Measurements from ENCODE around the gene TMEM132D.

The TMEM132D gene

DNA sequence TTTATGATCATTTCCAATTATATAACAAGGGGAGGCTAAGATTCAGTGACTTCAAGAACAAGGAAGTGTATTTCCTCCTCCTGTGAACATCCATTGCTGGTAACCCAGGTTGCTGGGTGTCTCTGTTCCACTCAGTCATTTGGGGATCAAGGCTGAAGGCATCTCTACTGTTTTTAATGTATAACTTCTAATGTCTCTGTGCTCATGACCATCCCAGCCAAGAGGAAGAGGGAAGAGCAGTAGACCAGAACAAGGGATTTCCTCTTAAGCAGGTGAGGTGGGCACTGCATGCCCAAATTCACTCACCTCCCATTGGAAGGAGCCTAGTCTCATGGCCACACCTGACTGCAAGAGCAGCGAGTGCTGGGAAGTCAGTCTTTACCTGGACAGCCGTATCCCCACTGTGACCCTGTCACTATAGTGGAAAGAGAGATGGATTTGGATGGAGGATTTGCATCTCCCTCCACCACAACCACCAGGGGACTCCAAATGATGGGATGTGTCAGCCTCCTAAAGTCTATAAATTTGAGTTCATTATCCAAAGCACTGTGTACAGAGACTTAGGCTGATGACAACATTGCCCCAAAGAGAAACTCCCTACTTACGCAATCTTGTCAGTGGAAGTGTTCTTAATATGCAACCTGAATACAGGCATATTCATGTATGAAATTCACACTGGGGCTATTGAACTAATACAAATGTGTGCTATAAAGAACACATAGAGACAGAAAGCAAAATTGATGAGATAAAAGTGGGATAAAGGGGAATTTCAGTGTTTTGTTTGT lies 368.7 kb downstream of the TMEM132D start:
- DNase-seq (ENCODE audit: low read depth), result no peak

DNA sequence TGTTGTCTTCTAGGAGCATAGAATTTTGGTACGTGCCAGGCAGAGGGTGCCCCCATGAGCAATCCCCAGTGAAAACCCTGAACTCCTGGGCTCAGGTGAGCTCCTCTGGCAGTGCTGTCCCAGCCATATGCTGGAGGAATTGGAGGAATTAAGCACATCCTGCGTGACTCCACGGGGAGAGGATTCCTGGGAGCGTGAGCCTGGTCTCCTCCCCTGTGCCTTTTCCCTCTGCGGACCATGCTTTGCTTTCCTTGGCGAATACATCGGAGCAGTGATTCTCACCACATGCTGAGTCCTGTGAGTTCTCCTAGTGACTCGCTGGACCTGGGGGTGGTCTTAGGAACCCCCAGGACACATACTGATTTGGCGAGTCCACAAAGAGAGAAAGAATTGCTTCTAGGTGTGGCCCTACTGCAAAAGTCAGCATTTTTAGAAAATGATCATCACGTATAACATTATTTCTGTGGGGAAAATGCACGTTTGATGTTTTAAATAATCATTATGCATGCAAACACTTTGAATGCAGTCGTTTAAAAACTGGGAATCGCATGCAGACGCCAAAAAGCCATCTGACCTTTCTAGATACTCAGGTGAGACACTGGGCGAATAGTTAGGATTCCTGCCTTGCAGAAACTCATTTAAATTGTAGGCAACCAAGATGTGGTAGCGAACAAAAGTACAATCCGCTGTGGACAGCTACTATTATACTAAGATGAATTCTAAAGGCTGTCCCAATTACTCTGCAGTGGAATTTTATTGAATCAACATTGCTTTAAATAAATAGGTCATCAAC lies 370.9 kb downstream of the TMEM132D start:
- DNase-seq (ENCODE audit: low read depth), result no peak

DNA sequence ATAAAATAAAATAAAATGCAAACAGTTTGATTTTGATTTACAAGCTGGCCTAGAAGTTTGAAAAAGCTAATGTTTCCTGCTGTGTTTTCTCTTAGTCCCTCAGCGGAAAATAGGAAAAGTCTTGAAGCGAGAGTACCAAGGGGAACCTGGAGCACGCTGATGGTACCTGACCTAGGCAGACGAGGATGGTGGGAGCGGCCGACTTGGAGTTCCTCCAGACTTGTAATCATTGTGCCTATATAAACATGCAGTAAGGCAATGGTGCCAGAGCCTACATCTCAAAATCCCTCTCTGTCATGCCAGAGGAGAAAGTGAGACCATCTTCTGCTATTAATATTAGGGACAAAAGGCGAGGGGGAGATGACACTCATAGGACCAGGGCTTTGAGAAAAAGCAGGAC lies 371.7 kb downstream of the TMEM132D start:
- no peak for DNase-seq (ENCODE audit: low read depth)

DNA sequence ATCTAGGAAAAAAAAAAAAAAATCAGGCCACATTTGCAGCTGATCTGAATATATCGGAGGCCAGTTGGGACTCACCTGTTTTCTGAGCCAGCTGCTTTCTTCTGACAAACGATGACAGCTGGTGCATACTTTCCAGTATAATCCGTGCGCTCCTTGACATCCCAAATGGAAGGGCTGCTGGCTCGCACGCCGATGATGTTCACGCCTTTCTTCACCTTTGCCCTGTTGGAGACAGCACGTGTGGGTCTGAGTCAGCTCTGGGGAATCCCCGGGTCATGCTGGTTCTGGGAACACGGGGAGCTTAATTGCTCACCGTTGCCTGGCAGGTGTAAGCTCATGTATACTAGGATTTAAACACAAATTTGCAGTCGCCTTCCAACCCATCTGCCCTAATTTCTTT lies 372.8 kb downstream of the TMEM132D start:
- DNase-seq (ENCODE audit: low read depth), result peak; percentile 4

DNA sequence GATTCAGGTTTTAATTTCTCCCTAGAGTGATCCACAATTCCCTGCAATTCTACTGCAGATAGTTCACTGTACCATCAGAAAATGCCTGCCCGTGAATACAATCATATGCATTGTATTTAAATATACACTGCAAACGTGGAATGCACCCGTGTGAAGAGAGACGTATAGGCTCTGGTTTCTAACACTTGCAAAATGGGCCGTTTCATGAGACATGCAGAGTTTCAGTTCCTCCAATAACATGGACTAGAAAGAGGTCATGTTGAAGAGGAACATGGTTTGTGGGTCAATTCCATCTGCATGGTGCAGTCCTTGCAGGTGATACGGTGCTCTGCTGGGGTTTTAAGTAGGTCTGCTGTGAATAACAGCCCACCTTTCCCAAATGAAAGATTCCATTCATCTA lies 373.3 kb downstream of the TMEM132D start:
- DNase-seq (ENCODE audit: low read depth), result no peak

DNA sequence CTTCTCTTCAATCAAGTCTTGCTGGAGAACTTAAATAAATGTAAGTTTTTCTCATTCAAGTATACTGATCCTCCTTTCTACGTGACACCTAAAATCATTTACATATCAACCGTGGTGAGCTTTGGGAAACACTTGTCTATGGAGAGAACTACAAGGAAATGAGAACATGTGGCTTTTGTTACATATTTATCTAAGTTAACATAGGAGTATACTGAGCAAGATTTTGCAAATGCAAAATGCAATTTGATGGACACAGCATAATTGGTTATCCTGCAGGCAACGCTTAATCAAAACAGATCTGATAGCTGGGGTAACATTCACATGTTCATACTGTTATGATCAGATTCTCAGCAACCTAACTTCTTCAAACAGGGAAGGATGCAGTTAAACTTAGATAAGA lies 376.3 kb downstream of the TMEM132D start:
- DNase-seq (ENCODE audit: low read depth), result no peak

DNA sequence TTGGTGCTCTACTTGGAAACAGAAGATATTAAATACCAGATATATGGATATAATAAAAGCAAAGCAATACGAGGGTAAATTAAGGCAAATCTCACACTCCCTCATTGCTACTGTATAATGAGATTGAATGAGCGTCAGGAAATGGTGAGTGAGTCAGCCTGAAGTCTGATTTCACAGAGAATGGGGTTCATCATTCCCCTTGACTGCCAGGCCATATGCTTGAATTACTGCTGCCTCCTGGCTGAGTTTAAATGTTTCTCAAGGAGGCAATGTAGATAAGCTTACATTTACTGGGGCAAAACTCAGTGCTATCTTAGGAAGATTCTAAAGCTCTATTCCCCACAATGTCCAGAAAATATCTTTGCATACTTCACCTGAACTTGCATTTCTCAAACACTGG lies 380.2 kb downstream of the TMEM132D start:
- no peak for DNase-seq (ENCODE audit: low read depth)

DNA sequence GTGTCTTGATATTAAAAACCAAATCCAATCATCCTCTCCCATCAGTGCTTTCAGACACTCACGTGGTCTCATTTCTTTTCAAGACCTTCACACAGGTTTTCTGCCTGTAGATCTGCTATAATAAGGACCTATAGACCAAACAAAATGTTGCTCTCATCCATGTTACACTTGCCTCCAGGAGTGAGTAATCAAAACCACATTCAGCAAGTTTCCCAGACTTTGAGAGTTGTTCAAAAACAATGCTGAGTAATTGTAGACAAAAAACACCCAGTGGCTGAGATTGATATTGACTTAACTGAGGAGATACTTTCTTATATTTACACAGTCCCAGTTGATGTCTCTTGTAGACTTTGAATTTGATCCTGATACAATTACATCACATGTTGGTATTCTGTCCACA lies 383.1 kb downstream of the TMEM132D start:
- peak; percentile 16 for DNase-seq (ENCODE audit: low read depth)

DNA sequence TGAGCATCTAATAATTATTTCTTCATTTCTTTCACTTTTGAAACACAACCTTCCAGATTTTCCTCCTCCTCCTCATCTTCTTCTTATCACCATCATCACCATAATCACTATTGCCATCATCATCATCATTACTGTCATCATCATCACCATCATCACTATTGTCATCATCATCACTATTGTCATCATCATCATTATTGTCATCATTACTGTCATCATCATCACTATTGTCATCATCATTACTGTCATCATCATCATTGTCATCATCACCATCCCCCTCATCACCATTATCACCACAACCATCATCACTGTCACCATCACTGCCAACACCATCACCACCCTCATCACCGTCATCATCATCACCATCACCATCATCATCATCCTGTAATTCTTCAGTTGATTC lies 400.0 kb downstream of the TMEM132D start:
- no peak for DNase-seq (ENCODE audit: low read depth)

DNA sequence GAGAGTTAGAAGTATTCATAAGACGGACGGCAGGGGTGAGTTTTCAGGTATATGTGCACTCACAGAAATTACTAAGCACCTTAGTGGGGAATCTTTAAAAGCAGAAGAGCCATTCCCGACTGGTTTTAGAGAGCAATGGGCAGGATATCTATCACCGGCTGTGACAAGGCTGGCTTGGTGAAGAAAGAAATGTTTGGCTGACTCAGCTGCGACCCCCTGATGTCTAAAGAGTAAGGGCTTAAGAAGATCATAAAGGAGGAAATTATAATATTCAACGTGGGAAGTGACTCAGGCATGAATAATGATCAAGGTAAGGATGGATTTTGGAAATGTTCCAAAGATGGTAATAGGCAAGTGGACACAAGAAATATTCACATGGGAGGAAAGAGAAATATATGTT lies 407.6 kb downstream of the TMEM132D start:
- no peak for DNase-seq (ENCODE audit: low read depth)

DNA sequence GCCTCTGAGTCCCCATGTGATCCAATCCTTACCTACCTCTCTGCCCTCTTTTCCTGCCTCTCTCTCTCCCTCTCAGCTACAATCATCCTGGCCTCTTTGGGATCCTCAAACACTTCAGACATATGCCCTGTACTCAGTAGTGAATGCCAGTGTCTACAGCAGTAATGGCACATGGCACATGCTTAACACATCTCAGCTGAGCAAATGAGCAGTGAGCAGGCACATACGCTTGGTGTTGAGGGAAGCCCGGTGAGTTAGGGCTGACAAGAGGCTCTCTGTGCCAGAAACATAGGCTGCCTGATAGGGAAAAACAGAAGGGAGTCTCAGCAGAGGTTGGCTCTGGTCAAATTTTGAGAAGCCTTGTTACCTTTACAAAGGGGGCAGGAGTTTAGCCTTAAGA lies 409.1 kb downstream of the TMEM132D start:
- no peak for DNase-seq (ENCODE audit: low read depth)

DNA sequence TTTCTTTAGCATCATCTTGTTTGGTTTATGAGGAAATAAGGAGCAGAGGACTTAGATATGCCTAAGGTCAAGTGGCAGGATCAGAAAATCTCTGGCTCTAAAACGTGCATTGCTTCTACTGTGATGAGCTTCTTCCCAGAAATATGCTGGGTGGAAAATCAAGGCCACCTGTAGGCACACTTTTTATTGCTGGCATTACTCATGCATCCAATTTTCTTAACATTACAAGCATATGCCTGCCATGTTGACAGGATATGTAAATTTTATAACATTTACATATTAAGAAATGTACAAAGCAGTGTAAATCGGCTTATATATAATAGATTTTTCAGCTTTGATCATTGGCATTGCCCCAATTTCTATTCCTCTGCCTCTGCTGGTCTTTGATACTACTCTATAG lies 409.6 kb downstream of the TMEM132D start:
- no peak for DNase-seq (ENCODE audit: low read depth)

DNA sequence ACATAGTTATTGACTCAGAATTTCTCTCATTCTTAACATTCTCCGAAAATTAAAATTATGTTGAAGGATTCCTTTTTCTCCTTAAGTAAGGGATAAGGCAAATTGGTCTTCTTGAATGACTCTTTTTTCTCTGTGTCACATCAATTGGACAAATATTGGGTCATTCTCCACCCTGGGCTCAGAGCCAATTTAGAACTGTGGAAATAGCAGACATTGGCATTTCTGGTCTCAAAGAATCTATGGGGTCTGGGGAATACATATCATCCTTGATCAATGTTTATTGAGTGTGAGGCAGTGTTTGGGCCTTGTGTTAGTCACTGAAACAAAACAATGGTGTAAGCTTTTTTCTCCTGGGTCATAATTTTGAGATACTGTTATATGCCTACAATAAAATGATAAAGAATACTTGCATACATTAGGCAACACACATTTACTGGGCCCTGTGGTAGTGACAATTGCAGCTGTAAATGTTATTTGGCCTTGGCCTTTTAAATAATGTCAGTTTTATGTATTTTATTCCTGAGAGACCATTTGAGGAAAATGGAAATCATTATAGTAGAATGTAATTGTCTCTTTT lies 414.6 kb downstream of the TMEM132D start:
- no peak for DNase-seq (ENCODE audit: low read depth)

DNA sequence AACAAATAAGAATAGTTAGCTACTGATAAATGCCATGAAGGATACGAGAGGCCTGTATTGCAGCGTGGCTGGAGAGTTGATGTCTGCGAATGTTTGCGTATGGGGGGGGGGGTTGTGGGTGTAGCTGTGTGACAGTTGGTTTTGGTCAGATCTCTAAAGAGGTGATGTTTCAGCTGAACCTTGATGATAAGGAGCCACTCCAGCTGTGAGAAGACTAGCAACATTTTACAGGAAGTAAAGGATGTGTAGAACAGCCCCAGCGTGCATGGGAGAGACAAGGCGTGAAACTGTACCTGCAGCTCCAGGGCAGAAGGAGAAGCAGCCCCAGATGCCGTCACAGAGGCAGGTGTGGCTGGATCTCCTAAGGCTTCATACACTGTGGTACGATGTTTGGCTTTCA lies 416.9 kb downstream of the TMEM132D start:
- no peak for DNase-seq (ENCODE audit: low read depth)

DNA sequence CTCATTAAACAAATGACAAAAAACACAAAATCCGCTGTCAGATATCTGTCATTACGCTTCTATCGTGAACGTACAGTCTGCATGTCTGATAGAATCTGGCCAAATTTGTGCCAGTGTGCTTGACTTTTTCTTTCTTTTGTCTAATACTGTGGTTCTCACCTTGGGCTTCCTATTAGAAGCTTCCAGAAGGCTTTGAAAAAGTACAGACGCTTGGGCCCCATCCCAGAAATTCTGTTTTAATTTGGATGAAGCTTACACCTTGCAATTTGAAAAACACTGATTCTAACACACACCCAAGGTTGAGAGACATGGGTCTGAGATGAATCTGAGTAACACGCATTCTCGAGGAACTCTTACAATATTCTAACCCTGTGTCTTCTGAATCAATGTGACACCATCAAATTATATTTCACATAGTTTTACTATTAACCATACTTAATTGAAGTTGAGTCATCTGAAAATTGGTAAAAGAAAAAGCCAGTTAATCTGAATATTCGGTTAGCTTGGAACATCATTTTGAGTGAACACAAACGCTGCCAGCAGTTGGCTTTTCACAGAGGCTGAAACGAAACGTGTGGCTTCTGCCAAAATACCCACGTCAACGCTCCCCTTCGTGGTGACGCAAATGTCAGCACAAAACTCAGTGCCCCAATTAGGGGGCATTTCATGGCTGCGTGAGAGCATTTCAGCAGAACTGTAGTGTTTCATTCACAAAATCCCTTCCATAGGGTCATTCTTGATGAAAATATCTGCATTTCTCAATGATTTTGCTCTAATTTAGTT lies 420.5 kb downstream of the TMEM132D start:
- DNase-seq (ENCODE audit: low read depth), result no peak

DNA sequence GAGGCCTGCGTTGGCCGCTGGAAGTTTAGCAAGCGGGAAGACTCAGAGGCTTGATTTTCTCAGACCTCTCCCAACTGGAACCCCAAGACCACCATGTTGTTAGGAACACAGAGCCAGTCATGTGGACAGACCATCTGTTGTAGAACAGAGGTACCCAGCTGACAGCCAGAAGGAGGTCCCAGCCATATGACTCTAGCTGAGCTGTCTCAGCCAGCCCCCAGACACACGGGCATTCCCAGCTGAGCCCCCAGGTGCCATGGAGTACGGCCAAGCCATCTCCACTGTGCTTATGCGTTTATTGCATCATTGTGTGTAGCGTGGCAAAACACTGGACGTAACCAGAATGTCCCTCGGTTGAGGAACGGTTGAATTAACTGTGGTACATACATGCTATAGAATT lies 421.9 kb downstream of the TMEM132D start:
- DNase-seq (ENCODE audit: low read depth), result no peak

DNA sequence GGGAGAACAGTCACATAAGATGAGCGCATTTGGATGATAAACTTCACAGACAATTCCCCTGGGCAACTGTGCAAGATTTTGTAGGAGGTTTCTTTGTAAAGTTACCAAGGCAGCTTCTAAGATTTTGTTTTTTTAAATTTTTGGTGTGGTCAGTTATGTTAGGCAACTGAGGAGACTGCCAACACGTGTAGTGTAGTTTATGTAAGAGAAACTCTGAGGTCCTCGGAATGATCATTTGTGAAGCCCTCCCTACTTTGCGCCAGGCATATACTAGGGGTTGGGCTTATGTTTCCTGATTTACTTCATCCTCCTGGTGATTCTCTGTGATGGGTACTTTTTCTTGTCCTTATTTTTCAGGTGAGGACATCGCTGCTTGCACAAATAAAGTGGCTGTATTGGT lies 433.6 kb downstream of the TMEM132D start:
- no peak for DNase-seq (ENCODE audit: low read depth)

DNA sequence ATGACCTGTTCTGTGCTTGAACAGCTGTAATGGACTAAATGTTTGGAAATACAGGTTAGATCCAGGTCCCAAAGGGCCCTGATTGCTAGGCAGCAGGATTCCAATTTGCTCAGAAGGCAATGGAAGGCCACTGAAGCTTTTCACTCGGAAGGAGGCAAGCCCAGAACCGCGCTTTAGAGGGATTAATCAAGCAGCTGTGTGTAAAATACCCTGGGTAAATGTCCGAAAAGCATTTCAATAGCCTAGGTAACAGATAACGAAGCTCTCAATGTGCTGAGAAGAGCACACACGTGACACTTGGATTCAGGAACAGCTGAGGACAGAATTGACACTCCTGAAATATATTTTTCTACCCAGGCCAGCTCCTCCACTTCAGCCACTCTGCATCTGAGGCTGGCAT lies 436.1 kb downstream of the TMEM132D start:
- no peak for DNase-seq (ENCODE audit: low read depth)

DNA sequence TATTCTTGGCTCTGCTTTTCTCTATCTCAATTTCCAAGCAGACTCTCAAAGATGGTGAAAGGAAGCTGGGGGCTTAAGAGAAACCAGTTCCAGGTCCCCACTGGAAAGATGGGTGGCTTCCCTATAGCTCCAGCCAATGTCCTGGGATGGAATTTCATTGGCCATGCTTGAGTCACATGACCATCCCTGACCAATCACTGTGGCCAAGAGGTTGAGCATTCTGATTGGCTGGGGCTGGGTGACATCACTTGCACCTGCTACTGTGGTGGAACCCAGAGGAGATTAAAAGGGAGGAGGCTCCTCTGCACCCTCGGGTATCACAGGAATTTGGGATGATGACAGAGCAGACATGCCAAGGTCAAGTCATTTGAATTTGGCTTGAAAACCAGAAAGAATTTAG lies 436.5 kb downstream of the TMEM132D start:
- no peak for DNase-seq (ENCODE audit: low read depth)

DNA sequence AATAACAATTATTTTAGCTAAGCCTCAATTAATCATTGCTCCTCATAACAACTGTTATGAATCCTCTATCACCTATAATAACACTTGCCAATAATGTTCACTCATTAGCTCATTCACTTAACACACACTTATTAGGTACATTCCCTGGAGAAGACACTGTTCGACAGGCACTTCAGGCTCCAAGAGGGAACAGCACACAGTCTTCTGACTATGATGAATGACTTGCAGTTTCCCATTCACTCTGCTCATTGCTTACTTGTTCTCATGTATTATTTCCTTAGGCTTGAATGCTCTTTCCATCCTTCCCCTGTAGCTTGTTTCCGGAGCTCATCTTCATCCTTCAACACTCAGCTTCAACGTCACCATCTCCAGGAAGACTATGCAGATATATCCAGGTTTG lies 437.3 kb downstream of the TMEM132D start:
- no peak for DNase-seq (ENCODE audit: low read depth)

DNA sequence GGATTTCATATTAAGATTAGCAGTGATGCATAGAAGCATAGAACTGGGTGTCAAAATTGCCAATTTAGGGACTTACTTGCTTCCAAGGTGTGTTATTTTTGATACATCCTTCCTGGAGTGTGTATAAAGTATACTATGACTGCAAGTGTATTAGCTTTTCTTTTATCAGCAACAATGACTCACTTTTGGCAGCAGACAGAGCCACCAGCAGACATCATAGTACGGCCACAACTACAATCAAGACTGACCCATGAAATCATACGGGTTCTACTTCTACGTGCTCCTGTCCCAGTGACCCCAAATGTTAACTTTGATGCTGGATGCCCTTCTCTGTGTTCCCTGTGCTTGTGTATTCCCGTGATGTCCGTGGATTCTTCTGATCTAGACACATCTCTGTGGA lies 443.9 kb downstream of the TMEM132D start:
- DNase-seq (ENCODE audit: low read depth), result no peak

DNA sequence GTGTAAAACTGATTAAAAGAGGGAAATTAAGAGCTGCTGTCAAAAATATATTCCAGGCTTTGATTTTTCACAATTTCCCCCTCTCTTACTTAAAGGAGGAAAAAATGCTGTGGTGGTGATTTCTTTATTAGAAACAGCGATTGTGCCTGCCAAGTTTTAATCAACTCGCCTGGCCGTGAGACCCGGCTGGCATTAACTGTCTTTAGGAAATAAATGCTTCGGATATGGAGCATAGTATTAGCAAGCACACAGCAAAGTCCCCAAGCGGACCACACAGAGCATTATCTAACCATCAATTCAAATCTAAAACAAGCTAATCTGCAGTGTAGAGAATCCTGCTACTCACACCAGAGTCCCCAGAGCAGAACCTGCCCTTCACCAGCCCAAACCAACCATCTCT lies 457.1 kb downstream of the TMEM132D start:
- no peak for DNase-seq (ENCODE audit: low read depth)

DNA sequence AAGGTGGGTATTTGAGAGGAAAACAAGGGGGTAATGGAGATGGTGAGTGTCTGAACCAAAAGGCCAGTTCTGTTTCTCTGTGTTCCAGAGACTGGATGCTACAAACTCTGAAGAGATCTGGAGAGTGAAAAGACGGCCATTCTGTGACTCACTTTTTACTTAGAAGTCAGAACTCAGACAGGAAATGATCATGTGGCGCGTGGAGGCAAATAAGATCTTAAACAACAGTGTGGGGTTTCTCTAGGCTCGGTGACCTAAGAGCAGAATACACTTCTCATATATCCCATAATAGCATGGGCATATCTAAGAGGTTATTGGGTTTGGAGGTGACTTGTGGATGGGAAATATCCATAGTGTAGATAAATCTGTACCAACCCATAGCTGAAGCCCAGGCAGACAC lies 463.5 kb downstream of the TMEM132D start:
- no peak for DNase-seq (ENCODE audit: low read depth)

All from iris pigment epithelial cell (primary cell).